MM.1S (cell line): Measurements from ENCODE around the gene ITSN1.

Source experiments
- CTCF ChIP-seq: fragments of 300-600 bp; sonication (generic); IDR thresholded peaks from 2 replicates; pipeline ENCODE4 v1.5.1; 2016; ENCODE audit warnings: antibody characterized with exemption, low read length, mixed read lengths
- EZH2 ChIP-seq: fragments of 300-600 bp; sonication (generic); optimal IDR thresholded peaks from 2 replicates; pipeline ENCODE3; 2017; ENCODE audit warnings: low read depth, mild to moderate bottlenecking, antibody characterized with exemption, low read length, mixed read lengths
- EZH2phosphoT487 ChIP-seq: fragments of 300-600 bp; sonication (generic); IDR thresholded peaks from 2 replicates; pipeline ENCODE4 v1.6.1; 2018; ENCODE audit warnings: antibody characterized with exemption, low read length

- TF ChIP-seq CTCF (no peak), EZH2 (no peak), EZH2phosphoT487 (no peak)
These were observed 119.2 kb downstream of the ITSN1 start for GRCh38 chr21:33761441-33762036.
